OCI-LY1 (cell line): Measurements from ENCODE around the gene FILIP1L.
A peak's percentile ranks its signal among the peaks of the same experiment; 100 is the strongest.

Source experiments
- CTCF ChIP-seq: fragments of 200-600 bp; sonication (generic), shearing (Covaris generic); IDR thresholded peaks from 2 replicates; pipeline ENCODE4 v1.5.1; 2017; ENCODE audit warnings: mild to moderate bottlenecking, antibody characterized with exemption, low read length, moderate library complexity, mixed read lengths
- EZH2 ChIP-seq: fragments of 200-600 bp; sonication (generic), shearing (Covaris generic); IDR thresholded peaks from 2 replicates; pipeline ENCODE4 v1.8.0; 2017; ENCODE audit warnings: borderline replicate concordance, mixed run types, mild to moderate bottlenecking, antibody characterized with exemption, low read length, moderate library complexity, mixed read lengths

- peak; percentile 83 for TF ChIP-seq CTCF
- no peak for TF ChIP-seq EZH2
Measured at GRCh38 chr3:99808163-99808794, 306.0 kb downstream of the FILIP1L start.
